Activated T-cell treated with anti-CD3 and anti-CD28 coated beads for 1 hour (primary cell): Measurements from ENCODE around the gene CYTH2.
A peak's percentile ranks its signal among the peaks of the same experiment; 100 is the strongest.
"Not testable (repeated sequence)": the region's sequence is repeated elsewhere in the genome, so short reads cannot be mapped to it uniquely, and the experiment has no call there.

Experiments
- DNase-seq: peaks from one replicate; pipeline ENCODE4 v3.0.0-alpha.2; 2020; ENCODE audit warnings: low read depth

Gene CYTH2

GRCh38 chr19:48477067-48477685, 8.0 kb downstream of the CYTH2 start:
- DNase-seq = no peak

GRCh38 chr19:48477698-48478338, 8.6 kb downstream of the CYTH2 start:
- DNase-seq = no peak

- no peak for DNase-seq
These were observed 9.4 kb downstream of the CYTH2 start for GRCh38 chr19:48478339-48479256.

GRCh38 chr19:48479686-48480085, 10.5 kb downstream of the CYTH2 start:
- DNase-seq = no peak

GRCh38 chr19:48480183-48480557, 11.0 kb downstream of the CYTH2 start:
- peak; percentile 35 for DNase-seq

GRCh38 chr19:48480558-48481500, 11.7 kb downstream of the CYTH2 start:
- peak; percentile 51 for DNase-seq

GRCh38 chr19:48481846-48482639, 12.9 kb downstream of the CYTH2 start:
- no peak for DNase-seq

- DNase-seq = no peak
These were observed 14.1 kb downstream of the CYTH2 start for GRCh38 chr19:48483301-48483700.

GRCh38 chr19:48484247-48484893, 15.2 kb downstream of the CYTH2 start:
- no peak for DNase-seq

GRCh38 chr19:48484931-48485612, 15.9 kb downstream of the CYTH2 start:
- DNase-seq = no peak

- not testable (repeated sequence) for DNase-seq
These were observed 17.5 kb downstream of the CYTH2 start for GRCh38 chr19:48486706-48487105.

GRCh38 chr19:48487544-48487943, 18.4 kb downstream of the CYTH2 start:
- no peak for DNase-seq

- no peak for DNase-seq
These were observed 18.8 kb downstream of the CYTH2 start for GRCh38 chr19:48487948-48488347.

- not testable (repeated sequence) for DNase-seq
These were observed 19.3 kb downstream of the CYTH2 start for GRCh38 chr19:48488478-48488877.

GRCh38 chr19:48489608-48490216, 20.5 kb downstream of the CYTH2 start:
- DNase-seq = peak; percentile 75

GRCh38 chr19:48490981-48491792, 22.0 kb downstream of the CYTH2 start:
- peak; percentile 55 for DNase-seq

GRCh38 chr19:48491793-48492123, 22.6 kb downstream of the CYTH2 start:
- no peak for DNase-seq

- peak; percentile 69 for DNase-seq
These were observed 24.0 kb downstream of the CYTH2 start for GRCh38 chr19:48492925-48493717.
